HG03060 (cell line): ENCODE results near the gene GSN.

Experiments
- ATAC-seq: cut with Tn5 transposase; IDR thresholded peaks from one replicate; pipeline ENCODE4 v1.9.1; 2021; ENCODE audit warnings: low read depth, moderate number of reproducible peaks; ENCODE audit not compliant: unreplicated experiment

The GSN gene

GRCh38 chr9:121366611-121367192, 98.7 kb downstream of the GSN start:
- ATAC-seq, result no peak

GRCh38 chr9:121367306-121368137, 99.6 kb downstream of the GSN start:
- ATAC-seq, result no peak

- ATAC-seq, result no peak
These were observed 100.2 kb downstream of the GSN start for GRCh38 chr9:121368138-121368522.

- ATAC-seq, result no peak
These were observed 100.8 kb downstream of the GSN start for GRCh38 chr9:121368745-121369144.

GRCh38 chr9:121369595-121370265, 101.8 kb downstream of the GSN start, which contains the start of gene STOM:
TSS of gene STOM (minus strand) at chr9:121370250. CDS start at chr9:121370187, 63 bp downstream.
- ATAC-seq, result peak; percentile 49

- no peak for ATAC-seq
These were observed 103.6 kb downstream of the GSN start for GRCh38 chr9:121371495-121372061.

- no peak for ATAC-seq
These were observed 104.5 kb downstream of the GSN start for GRCh38 chr9:121372239-121373010.

GRCh38 chr9:121373011-121373729, 105.2 kb downstream of the GSN start:
- ATAC-seq, result no peak

GRCh38 chr9:121376214-121376830, 108.4 kb downstream of the GSN start:
- ATAC-seq, result no peak

GRCh38 chr9:121380846-121381245, 112.9 kb downstream of the GSN start:
- ATAC-seq, result no peak
